Liver (tissue), 9 donors: Measurements from ENCODE around the gene CSMD2. TPM values are rescaled to one million over a fixed set of nuclear protein-coding genes. Genes with fewer than 3 reads are reported as not detected.
A peak's percentile ranks its signal among the peaks of the same experiment; 100 is the strongest.

Source experiments
- DNase-seq: peaks from one replicate; pipeline ENCODE4 v3.0.0-alpha.2; 2017; ENCODE audit warnings: low spot score
- H3K27ac ChIP-seq, 2 donors: one replicate each; pipeline ENCODE4 v1.7.0; 2013; ENCODE audit warnings: inconsistent platforms in 2 of 2, low read length in 2 of 2, control low read depth in 1 of 2, low read depth in 1 of 2, mild to moderate bottlenecking in 1 of 2
- H3K27me3 ChIP-seq, 4 donors: one replicate each; pipeline versions ENCODE4 v1.6.1 to v1.7.0; 2013; ENCODE audit warnings: low read length in 3 of 4, inconsistent platforms in 1 of 4, mild to moderate bottlenecking in 1 of 4, moderate library complexity in 1 of 4; ENCODE audit not compliant: control insufficient read depth in 4 of 4, insufficient read depth in 4 of 4
- H3K36me3 ChIP-seq, 4 donors: one replicate each; pipeline versions ENCODE4 v1.6.1 to v1.7.0; 2013; ENCODE audit warnings: low read length in 3 of 4, mild to moderate bottlenecking in 3 of 4, low read depth in 1 of 4, moderate library complexity in 1 of 4; ENCODE audit not compliant: control insufficient read depth in 4 of 4, insufficient read depth in 3 of 4
- H3K4me1 ChIP-seq, 4 donors: one replicate each; pipeline versions ENCODE4 v1.6.1 to v1.7.0; 2013; ENCODE audit warnings: low read length in 3 of 4, mild to moderate bottlenecking in 3 of 4, moderate library complexity in 1 of 4; ENCODE audit not compliant: control insufficient read depth in 4 of 4, insufficient read depth in 4 of 4
- H3K4me3 ChIP-seq, 3 donors: one replicate each; pipeline versions ENCODE4 v1.6.1 to v1.7.0; 2013; ENCODE audit warnings: low read length in 3 of 3, control low read depth in 1 of 3, low read depth in 1 of 3, mild to moderate bottlenecking in 1 of 3
- H3K9ac ChIP-seq, 2 donors: one replicate each; pipeline ENCODE4 v1.7.0; 2013; ENCODE audit warnings: low read length in 2 of 2, mild to moderate bottlenecking in 2 of 2, moderate library complexity in 2 of 2, control low read depth in 1 of 2, low read depth in 1 of 2
- H3K9me3 ChIP-seq, 4 donors: one replicate each; pipeline versions ENCODE4 v1.6.1 to v1.7.0; 2013; ENCODE audit warnings: low read length in 3 of 4; ENCODE audit not compliant: control insufficient read depth in 4 of 4
- EGR1 ChIP-seq, 2 donors: IDR thresholded peaks; 2 replicates each; pipeline ENCODE4 v1.6.1; 2016 to 2018; ENCODE audit warnings: antibody characterized with exemption in 2 of 2, low read depth in 2 of 2
- FOXA1 ChIP-seq: IDR thresholded peaks from 2 replicates; pipeline ENCODE4 v1.6.1; 2016; ENCODE audit warnings: antibody characterized with exemption
- FOXA2 ChIP-seq: IDR thresholded peaks from 2 replicates; pipeline ENCODE4 v1.6.1; 2016; ENCODE audit warnings: antibody characterized with exemption
- GABPA ChIP-seq, 2 donors: IDR thresholded peaks in 1 of 2; conservative IDR thresholded peaks in 1 of 2; 2 replicates each; pipeline ENCODE4 v1.6.1; 2016; ENCODE audit warnings: antibody characterized with exemption in 2 of 2, mild to moderate bottlenecking in 1 of 2, moderate library complexity in 1 of 2
- HNF4A ChIP-seq, 2 donors: conservative IDR thresholded peaks; 2 replicates each; pipeline ENCODE4 v1.6.1; 2016; ENCODE audit warnings: antibody characterized with exemption in 2 of 2, mild to moderate bottlenecking in 2 of 2
- HNF4G ChIP-seq: IDR thresholded peaks from 2 replicates; pipeline ENCODE4 v1.6.1; 2016; ENCODE audit warnings: antibody characterized with exemption
- JUND ChIP-seq, 2 donors: IDR thresholded peaks; 2 replicates each; pipeline ENCODE4 v1.6.1; 2016; ENCODE audit warnings: antibody characterized with exemption in 2 of 2
- NR2F2 ChIP-seq: IDR thresholded peaks from 2 replicates; pipeline ENCODE4 v1.6.1; 2016; ENCODE audit warnings: antibody characterized with exemption
- RAD21 ChIP-seq, 2 donors: IDR thresholded peaks; 2 replicates each; pipeline ENCODE4 v1.6.1; 2016; ENCODE audit warnings: antibody characterized with exemption in 2 of 2, mild to moderate bottlenecking in 2 of 2
- RXRA ChIP-seq, 2 donors: IDR thresholded peaks; 2 replicates each; pipeline ENCODE4 v1.6.1; 2017 to 2018; ENCODE audit warnings: antibody characterized with exemption in 2 of 2, mild to moderate bottlenecking in 1 of 2
- SP1 ChIP-seq: IDR thresholded peaks from 2 replicates; pipeline ENCODE4 v1.6.1; 2018; ENCODE audit warnings: antibody characterized with exemption, mild to moderate bottlenecking
- TAF1 ChIP-seq: conservative IDR thresholded peaks from 2 replicates; pipeline ENCODE4 v1.6.1; 2016; ENCODE audit warnings: antibody characterized with exemption, mild to moderate bottlenecking
- ZBTB33 ChIP-seq: IDR thresholded peaks from 2 replicates; pipeline ENCODE4 v1.6.1; 2016; ENCODE audit warnings: antibody characterized with exemption
- WGBS: extraction: QIAGEN DNeasy Blood & Tissue Kit; methylation state at CpG from one replicate; pipeline ENCODE4 v1.1.7; 2013; 5-methylcytosine and 5-hydroxymethylcytosine counted together
- polyA plus RNA-seq, 2 donors: library from polyadenylated mRNA; stranded (reverse) in 1 of 2; unstranded in 1 of 2; fragments of 200-250 nt in 1 of 2; fragments of >200 nt in 1 of 2; fragmentation: Nextera tagmentation in 1 of 2; extraction: Ambion mirVana in 1 of 2; gene quantifications; one replicate each; pipeline versions ENCODE4 v1.2.1 to v1.2.3, GENCODE V29; 2013 to 2015
- total RNA-seq, 2 donors: library from RNA; depleted of rRNA; stranded (reverse); fragments of >200 nt; gene quantifications; one replicate each; pipeline ENCODE4 v1.2.3, GENCODE V29; 2014
- TF ChIP-seq, protein P1 (sequence below): IDR thresholded peaks from 2 replicates; pipeline ENCODE4 v1.6.1; 2016; ENCODE audit warnings: antibody characterized with exemption
- donor health status: healthy.
- donor health status: healthy.
- donor health status: healthy.
- donor health status: healthy.
- donor health status: healthy.

Gene CSMD2
- total and polyA plus RNA-seq, 4 donors = 0.08 to 0.09 TPM; not detected in 2

- TF ChIP-seq ZBTB33 = no peak
- no peak for TF ChIP-seq HNF4A (conservative IDR thresholded peaks at IDR 0.05)
- no peak for TF ChIP-seq TAF1
- TF ChIP-seq SP1 = no peak
- no peak for TF ChIP-seq RXRA (IDR thresholded peaks at IDR 0.05)
- no peak for TF ChIP-seq JUND (IDR thresholded peaks at IDR 0.05)
- TF ChIP-seq, protein P1, sequence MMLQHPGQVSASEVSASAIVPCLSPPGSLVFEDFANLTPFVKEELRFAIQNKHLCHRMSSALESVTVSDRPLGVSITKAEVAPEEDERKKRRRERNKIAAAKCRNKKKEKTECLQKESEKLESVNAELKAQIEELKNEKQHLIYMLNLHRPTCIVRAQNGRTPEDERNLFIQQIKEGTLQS = no peak
- TF ChIP-seq FOXA2 = no peak
- no peak for TF ChIP-seq GABPA (IDR thresholded peaks at IDR 0.05 in 1 of 2, conservative IDR thresholded peaks at IDR 0.05 in 1 of 2)
- Histone ChIP-seq H3K4me1 (no peaks in the 10 kb centered on the region), H3K36me3 (no peaks in the 10 kb centered on the region), H3K27ac (no peak overlapping the region), H3K9me3 (no peaks in the 10 kb centered on the region), H3K27me3 (peaks cover 0 to 9% (median 0%) of the 10 kb centered on the region in 4 donors), H3K4me3 (no peak overlapping the region), H3K9ac (no peak overlapping the region)
- DNase-seq = peak; percentile 16
- 90% methylated on average over 9 of the region's 9 CpGs for WGBS
Measured at GRCh38 chr1:33608825-33609400, 556.1 kb downstream of the CSMD2 start.

GRCh38 chr1:33607444-33608005 is 557.5 kb downstream of the CSMD2 start:
- no peak for TF ChIP-seq HNF4A (conservative IDR thresholded peaks at IDR 0.05)
- no peak for TF ChIP-seq HNF4G
- TF ChIP-seq JUND (IDR thresholded peaks at IDR 0.05) = no peak
- no peak for TF ChIP-seq NR2F2
- no peak for TF ChIP-seq GABPA (IDR thresholded peaks at IDR 0.05 in 1 of 2, conservative IDR thresholded peaks at IDR 0.05 in 1 of 2)
- no peak for TF ChIP-seq FOXA2
- no peak for TF ChIP-seq RAD21 (IDR thresholded peaks at IDR 0.05)
- H3K9ac ChIP-seq = no peak overlapping the region
- H3K4me1 ChIP-seq = no peaks in the 10 kb centered on the region
- no peaks in the 10 kb centered on the region for H3K27me3 ChIP-seq
- peak; percentile 28 for DNase-seq
- WGBS = 84% methylated on average over 12 of the region's 12 CpGs
- H3K4me3 ChIP-seq = no peak overlapping the region
- no peaks in the 10 kb centered on the region for H3K36me3 ChIP-seq
- no peak overlapping the region for H3K27ac ChIP-seq
- H3K9me3 ChIP-seq = no peaks in the 10 kb centered on the region

- 74% methylated on average over 9 of the region's 9 CpGs for WGBS
- Histone ChIP-seq H3K27ac (no peak overlapping the region), H3K4me3 (no peak overlapping the region), H3K9me3 (no peaks in the 10 kb centered on the region), H3K27me3 (no peaks in the 10 kb centered on the region), H3K9ac (no peak overlapping the region), H3K36me3 (no peaks in the 10 kb centered on the region), H3K4me1 (no peaks in the 10 kb centered on the region)
- no peak for TF ChIP-seq GABPA (IDR thresholded peaks at IDR 0.05 in 1 of 2, conservative IDR thresholded peaks at IDR 0.05 in 1 of 2)
- no peak for TF ChIP-seq ZBTB33
- TF ChIP-seq HNF4G = no peak
- no peak for TF ChIP-seq EGR1 (IDR thresholded peaks at IDR 0.05; ENCODE audit: low read depth in 2 of 2)
- TF ChIP-seq TAF1 = no peak
- no peak for TF ChIP-seq FOXA1
- TF ChIP-seq, protein P1 = no peak
- no peak for DNase-seq
Measured at GRCh38 chr1:33606272-33606671, 558.8 kb downstream of the CSMD2 start.
